HG03060 (cell line): ENCODE measurements around the gene NAT9.

ENCODE experiments used
- ATAC-seq: cut with Tn5 transposase; IDR thresholded peaks from one replicate; pipeline ENCODE4 v1.9.1; 2021; ENCODE audit warnings: low read depth, moderate number of reproducible peaks; ENCODE audit not compliant: unreplicated experiment

The NAT9 gene

DNA sequence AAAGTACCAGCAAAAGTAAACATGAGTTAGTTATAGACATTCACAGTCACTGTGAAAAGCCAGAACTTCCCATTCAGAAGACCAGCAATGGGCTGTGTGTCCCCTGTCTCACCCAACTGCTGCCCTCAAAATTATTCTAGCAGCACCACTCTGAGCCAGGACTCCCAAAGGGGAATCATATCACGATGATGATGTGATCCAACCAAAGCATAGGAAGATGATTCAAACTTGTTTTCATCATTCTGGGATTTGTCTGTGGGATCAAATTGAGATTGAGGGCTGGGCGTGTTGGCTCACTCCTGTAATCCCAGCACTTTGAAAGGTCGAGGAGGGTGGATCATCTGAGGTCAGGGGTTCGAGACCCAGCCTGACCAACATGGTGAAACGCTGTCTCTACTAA, 6.4 kb upstream of the NAT9 start:
- no peak for ATAC-seq

DNA sequence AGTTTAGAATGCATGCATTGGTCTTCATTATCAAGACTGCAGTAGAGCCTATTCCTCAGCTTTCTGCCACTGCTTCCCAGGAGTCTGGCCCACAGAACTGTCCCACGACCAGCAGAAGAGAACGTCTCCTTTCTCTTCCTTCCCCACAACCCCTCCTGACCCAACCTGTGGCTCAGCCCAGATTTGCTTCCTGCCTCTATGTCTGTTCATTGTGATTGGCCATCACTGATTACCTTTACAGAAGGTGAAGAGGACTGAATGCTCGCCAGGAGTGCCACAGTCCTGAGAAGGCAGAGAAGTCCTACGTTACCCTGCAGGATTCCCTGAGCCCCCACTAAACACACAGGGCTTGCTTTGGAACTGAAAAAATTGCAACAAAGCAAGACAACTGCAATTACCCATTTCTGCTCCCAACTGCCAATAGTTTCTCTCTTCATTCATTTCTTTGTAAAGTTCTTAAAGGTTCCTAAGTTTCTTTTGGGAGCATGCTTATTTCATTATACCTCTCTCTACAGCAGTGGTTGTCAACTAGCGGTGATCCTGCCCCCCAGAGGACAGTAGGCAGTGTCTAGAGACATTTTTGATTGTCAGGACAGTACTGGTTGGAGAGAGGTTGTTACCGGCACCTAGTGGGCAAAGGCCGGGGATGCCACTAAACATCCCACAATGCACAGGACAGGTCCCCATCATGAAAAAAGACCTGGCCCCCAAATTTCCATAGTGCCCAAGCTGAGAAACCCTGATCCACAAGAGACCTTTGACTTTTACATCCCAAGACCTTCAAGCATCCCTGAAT, 4.5 kb upstream of the NAT9 start:
- no peak for ATAC-seq

DNA sequence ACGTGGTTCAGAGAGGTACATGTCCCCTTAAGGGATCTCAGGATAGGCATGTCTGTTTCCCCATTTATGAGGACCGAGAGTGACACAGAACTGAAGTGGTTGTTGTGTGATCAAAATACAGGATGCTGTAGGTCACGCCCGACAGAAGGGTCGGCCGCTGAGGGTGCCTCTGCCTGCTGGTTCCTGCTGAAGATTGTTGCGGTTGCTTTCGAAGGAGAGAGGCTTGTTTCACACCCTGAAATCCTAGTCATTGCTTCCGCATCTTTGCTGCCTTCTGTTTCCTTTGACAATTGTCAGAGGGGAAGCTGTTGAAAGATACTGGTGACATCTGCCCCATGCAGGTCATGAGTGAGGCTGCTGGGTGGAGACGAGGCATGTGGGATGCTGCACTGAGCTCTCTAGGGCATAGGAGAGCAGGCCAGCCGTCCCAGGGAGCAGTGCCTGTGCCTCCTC, 3.8 kb upstream of the NAT9 start:
- peak; percentile 55 for ATAC-seq

- no peak for ATAC-seq
Observed at GRCh38 chr17:74779501-74779900, 3.4 kb upstream of the NAT9 start.

DNA sequence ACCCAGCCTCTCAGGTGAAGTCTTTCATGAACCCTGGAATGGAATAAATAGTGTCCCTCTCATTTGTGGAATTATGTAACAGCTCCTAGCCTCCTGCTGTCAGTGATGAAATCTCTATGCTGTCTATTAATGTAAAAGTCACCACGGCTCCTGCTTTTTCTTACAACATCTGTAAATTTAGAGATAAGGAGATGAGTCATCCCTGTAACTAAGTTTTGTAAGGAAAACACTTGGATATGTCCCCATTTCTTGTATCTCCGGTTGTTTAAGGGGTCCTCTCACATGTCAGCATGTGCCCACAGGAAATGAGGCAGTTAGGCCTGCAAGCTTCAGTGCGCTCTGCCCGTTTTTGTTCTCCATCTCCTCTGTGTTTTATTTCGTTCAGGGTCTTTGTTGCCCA, 2.8 kb upstream of the NAT9 start:
- no peak for ATAC-seq

GRCh38 chr17:74777901-74778515, 1.9 kb upstream of the NAT9 start:
- ATAC-seq = no peak

DNA sequence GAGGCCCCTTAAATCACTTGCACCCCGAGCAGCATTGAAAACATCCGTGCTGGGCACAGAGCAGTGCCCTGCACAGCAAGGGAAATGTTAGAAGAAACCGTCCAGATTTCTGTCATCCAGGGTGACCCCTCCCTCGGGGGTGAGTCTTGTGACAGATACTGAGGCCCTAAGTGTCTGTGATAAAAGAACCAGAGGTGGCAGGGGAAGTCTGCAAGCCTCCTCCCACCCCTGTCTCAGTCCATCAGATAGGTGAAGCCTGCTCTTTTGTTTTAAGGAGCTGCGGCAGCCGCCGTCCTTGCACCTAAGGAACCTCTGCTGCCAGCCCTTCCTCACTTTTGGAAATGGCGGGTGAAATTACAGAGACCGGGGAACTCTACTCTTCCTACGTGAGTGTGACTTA, 845 bp upstream of the NAT9 start:
- ATAC-seq = no peak

- no peak for ATAC-seq
Observed at GRCh38 chr17:74775409-74776043, 619 bp downstream of the NAT9 start.

- ATAC-seq = no peak
Observed at GRCh38 chr17:74773871-74774286, 2.3 kb downstream of the NAT9 start.

DNA sequence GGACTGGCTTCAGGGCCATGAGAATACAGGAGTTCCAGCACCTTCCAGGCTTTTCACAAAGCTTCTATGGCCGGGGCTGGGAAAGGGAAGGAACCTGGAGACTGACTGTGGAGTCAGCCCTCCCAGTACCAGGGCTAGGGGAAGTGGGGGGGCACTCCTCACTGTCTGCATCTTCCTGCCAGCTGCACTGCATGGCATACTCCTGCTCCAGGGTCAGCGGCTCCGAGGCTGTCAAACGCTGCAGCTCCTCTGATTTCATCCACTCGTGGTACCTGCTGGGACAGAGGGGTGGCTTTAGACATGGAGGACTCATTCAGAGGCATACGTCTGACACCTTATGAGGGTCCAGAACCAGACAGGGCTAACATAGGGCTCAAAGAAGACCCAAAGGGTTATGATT, 2.7 kb downstream of the NAT9 start:
- no peak for ATAC-seq

- no peak for ATAC-seq
Observed at GRCh38 chr17:74772053-74772452, 4.1 kb downstream of the NAT9 start.

- ATAC-seq = no peak
Observed at GRCh38 chr17:74771319-74771914, 4.7 kb downstream of the NAT9 start.

DNA sequence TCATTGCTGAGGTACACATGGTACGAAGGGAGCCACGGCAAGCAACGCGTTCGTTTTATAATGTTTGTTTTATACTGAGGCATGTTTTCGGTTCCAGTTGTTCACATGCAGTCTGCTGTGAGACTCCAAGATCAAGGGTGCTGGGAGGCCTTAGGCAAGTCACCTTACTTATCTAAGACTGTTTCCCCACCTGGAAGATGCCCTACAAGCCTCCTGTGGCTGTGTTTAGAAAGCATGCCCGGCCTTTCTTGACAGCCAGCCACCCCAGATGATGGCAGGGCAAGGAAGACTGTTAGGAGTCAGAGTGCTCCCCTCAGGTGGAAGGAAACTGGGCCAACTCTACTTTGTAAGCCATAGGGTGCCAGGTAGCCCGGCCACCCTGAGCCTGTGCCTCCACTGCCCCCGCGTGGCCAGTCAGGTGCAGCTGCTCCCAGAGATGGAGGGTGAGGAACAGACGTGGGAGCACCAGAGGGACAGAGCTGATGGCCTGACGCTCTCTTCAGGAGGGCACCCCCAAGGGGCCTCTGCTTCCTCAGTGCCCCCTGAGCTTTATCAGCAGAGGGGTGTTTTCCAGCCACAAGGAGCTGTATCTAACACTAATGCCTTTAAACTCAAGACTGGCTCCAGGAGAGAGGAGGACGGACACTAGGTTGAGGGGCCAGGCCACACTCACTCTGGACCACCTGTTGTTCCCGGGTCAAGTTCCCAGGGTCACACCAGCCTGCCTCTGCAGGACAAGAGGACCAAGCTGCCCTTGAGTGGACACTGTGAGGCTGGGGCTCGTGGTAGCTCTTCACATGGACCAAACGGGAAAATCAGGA, 5.4 kb downstream of the NAT9 start:
- ATAC-seq = no peak

DNA sequence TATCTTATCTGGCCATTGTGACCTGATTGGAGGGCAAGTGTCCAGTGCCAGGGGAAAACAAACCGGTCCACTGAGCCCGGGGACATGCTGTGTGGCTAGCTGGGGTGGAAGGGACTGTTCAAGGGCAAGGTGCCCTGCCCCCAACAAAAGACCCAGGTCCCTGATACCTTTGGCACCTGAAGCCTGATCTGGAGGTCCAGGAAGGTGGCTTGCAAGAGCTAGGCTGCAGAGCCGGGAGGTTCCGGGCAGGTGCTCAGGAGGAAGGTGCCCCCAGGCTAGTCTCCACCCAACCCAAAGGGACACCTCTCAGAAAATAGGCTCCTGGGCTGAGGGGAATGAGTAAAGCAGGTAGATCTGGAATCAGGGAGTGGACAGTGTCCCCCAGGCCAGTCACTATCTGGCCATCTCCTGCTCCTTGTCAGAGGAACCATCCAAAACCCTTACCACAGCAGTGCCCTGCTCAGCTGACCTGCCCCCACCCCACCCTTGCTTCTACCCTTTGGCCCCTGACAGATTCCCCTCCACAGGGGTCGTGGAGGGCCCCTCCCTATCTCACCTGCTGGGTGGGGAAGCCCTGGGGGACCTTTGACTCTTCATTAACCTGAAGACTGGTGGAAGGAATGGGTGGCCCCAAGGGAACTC, 6.2 kb downstream of the NAT9 start:
- ATAC-seq = no peak

DNA sequence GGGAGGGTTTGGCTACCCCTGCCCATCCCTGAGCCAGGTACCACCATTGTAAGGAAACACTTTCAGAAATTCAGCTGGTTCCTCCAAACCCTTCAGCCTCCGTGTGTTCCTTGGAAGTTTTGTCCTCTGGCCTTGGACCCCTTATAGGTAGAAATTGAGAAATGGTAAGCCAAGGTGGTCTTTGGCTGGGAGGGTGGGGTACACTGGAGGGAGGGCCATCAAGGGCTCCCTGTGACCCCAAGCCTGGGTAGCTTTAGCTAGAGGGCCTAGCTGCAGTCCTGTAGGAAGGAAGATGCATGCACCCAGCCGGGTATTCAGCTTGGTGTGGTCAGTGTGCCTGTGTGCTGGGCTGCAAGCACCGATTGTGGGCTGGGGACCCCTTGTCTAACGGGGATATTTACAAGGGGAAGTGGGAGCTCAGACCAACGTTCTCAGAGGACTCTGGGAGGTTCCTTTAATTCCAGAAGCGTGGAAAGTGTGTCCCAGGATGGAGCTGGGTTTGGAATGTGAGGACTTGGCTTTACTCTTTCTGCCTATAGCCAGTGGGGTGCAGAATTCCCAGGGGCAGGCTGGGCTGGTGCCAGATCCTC, 6.8 kb downstream of the NAT9 start:
- ATAC-seq = no peak

DNA sequence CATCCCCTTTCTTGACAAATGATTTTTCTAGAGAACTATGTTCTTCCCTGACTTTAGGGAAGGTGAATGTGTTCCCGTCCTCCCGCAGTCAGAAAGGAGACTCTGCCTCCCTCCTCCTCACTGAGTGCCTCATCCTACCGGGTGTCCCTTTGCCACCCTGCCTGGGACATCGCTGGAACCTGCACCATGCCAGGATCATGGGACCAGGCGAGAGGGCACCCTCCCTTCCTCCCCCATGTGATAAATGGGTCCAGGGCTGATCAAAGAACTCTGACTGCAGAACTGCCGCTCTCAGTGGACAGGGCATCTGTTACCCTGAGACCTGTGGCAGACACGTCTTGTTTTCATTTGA, 7.4 kb downstream of the NAT9 start:
- ATAC-seq = no peak

DNA sequence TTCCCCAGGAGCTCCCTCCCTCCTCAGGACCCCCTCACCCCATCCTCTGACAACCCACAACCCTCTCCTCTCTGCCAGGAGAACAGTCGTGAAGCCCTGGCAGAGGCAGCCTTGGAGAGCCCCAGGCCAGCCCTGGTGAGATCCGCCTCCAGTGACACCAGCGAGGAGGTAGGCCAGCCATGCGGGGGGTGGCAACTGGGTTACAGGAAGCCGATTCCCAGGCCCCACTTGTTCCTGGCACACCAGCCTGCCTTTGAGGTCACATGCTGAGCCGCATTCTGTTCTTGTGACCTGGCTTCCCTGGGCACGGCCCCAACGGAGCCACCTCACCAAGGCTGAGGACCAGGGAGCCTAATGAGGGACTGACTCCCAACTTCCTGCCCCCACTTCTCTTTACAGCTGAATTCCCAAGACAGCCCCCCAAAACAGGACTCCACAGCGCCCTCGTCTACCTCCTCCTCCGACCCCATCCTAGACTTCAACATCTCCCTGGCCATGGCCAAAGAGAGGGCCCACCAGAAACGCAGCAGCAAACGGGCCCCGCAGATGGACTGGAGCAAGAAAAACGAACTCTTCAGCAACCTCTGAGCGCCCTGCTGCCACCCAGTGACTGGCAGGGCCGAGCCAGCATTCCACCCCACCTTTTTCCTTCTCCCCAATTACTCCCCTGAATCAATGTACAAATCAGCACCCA, 7.9 kb downstream of the NAT9 start:
- no peak for ATAC-seq

DNA sequence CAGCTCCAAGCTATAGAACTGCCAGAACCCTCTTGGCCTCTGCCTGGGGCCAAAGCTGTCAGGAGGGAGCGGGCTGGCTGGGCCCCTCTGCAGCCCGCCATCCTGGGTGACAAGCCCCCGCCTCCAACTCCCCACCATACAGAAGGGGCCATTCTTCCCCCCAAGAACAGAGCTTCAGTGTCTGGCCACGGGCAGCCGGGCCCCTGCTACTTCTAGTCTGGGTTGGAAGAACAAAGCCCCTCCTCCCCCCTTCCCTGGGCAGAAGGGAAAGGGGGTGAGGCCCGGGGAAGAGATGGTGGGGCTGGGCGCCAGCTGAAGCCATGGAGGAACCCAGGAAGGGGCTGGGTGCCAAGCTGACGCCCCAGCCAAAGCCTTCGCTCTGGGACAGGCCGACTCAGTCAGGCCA, 9.0 kb downstream of the NAT9 start:
- no peak for ATAC-seq

- no peak for ATAC-seq
Observed at GRCh38 chr17:74766413-74766812, 9.7 kb downstream of the NAT9 start.
